GM19035 (cell line): Measurements from ENCODE around the gene SUPT16H.
A peak's percentile ranks its signal among the peaks of the same experiment; 100 is the strongest.
"Not testable (repeated sequence)": the region's sequence is repeated elsewhere in the genome, so short reads cannot be mapped to it uniquely, and the experiment has no call there.

Experiments
- ATAC-seq: cut with Tn5 transposase; IDR thresholded peaks from one replicate; pipeline ENCODE4 v1.9.1; 2021; ENCODE audit not compliant: unreplicated experiment

SUPT16H gene

DNA sequence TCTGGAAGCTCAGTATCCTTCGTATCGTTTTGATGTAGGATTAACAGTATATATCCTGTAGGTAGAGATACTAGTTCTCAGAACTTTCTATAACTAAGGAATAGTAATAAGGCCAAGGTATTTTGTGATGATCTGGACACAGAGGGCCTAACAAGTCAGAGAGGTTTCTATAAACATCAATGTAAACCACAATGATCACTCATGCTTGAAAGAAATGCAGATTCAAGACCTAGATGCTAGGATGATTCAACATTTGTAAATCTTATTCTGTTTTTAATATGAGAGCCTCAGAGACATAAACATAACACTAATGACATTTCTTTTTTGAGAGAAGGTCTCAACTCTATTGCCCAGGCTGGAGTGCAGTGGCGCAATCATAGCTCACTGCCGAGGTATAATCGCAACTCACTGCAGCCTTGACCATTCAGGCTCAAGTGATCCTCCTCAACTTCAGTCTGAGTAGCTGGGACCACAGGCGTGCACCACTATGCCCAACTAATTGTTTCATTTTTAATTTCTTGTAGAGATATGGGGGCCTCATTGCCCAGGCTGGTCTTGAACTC, 16.2 kb downstream of the SUPT16H start:
- no peak for ATAC-seq

- ATAC-seq: no peak
These were observed 27.3 kb downstream of the SUPT16H start for GRCh38 chr14:21356511-21356910.

DNA sequence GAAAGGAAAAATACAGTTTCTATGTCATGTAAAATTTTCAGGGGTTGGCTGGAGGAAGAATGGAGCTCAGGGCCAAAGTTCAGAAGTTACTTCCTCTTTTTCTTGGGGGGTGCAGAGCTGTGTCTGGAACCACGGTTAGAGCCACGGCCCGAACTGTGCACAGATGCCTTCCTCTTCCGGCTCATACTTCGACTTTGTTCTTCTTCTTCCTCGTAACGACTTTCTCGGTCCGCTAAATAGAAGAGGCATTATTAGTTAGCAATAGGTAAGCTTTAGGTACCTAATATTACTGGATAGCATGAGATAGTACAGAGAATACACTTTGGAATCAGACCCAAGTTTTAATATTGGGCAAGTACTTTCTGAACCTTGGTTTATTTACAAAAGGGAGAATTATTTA, 31.2 kb downstream of the SUPT16H start:
- ATAC-seq: peak; percentile 49

GRCh38 chr14:21350539-21350938, 33.3 kb downstream of the SUPT16H start:
- no peak for ATAC-seq

GRCh38 chr14:21347201-21347600, 36.6 kb downstream of the SUPT16H start:
- ATAC-seq: no peak

GRCh38 chr14:21346532-21347135, 37.2 kb downstream of the SUPT16H start:
- ATAC-seq: no peak

- ATAC-seq: no peak
These were observed 40.6 kb downstream of the SUPT16H start for GRCh38 chr14:21343035-21343794.

DNA sequence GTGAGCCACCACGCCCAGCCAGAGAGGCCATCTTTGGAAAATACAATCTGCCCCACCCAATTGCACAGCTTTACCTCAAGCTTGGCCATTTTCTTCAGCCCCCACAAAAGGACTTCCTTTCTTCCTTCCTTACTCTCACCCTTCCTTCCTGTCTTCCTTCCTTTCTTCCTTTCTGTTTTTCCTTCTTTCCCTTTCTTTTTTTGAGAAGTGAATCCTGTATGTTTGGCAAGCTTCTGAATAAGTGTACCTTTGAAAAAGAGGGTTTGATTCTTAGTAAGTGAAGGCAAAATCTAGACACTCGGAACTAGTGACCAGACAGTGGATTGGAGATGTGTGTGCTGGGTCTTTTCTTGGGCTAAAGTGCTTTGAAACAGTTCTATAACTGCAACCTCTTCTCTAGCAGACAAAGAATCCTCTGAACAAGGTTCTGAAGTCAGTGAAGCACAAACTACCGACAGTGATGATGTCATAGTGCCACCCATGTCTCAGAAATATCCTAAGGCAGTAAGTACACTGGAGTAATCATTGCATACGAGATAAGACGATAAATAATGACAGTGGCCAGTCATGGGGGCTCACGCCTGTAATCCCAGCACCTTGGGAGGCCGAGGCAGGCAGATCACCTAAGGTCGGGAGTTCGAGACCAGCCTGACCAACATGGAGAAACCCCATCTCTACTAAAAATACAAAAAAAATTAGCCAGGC, 49.5 kb downstream of the SUPT16H start:
- no peak for ATAC-seq

- ATAC-seq: no peak
These were observed 50.9 kb downstream of the SUPT16H start for GRCh38 chr14:21332950-21333349.

DNA sequence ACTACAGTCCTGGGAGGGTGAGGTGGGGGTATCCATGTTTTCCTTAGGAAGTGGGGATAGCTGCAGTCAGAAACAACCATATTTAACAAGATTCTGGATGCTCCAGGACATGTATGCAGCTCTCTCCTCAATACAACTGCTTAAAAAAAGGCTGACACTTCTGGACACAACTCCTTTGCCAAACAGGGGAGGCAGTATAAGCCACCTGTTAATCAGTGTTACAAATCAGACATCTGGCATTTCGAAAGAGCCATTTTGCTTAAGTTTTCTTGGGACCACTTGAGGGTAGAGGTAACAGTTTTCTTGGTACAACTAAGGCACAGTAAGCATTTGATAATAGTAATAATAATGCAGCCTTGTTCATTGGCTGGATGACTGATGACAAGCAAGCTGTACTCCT, 56.8 kb downstream of the SUPT16H start:
- ATAC-seq: no peak

DNA sequence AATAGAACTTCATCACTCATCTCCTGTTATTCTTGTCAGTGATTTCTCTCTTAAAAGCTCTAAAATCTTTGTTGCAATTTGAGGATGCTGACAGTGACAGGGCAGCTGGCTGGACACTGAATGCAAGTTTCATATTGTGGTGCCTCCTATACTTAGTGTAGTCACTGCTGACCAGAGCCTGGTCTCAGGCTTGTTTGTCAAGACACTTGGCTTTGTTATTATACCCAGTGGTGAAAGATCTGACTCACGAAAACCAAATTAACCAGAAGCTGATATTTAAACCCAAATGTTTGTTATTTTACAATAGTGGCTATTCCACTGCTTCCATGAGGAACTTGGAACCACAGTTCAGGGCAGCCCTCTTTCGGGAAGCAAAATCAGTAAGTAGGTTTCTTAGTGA, 61.1 kb downstream of the SUPT16H start:
- no peak for ATAC-seq

DNA sequence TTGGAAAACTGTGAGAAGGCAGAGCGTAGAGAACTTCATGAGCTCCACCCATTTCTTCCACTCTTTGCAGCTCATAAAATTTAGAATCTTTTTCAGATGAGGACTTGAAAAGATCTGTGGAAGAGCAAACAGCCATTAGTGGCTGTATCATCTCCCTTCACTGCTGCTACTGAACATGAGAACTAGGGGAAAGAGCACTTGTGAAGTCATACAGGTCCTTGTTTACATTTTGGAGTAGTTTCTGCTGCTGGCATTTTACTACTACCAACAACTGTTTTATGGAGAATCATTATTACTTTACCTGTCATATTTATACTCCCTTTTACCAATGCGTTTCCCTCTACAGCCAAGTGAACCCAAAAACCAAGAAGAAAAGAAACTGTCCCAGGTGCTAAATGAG, 62.9 kb downstream of the SUPT16H start:
- no peak for ATAC-seq

DNA sequence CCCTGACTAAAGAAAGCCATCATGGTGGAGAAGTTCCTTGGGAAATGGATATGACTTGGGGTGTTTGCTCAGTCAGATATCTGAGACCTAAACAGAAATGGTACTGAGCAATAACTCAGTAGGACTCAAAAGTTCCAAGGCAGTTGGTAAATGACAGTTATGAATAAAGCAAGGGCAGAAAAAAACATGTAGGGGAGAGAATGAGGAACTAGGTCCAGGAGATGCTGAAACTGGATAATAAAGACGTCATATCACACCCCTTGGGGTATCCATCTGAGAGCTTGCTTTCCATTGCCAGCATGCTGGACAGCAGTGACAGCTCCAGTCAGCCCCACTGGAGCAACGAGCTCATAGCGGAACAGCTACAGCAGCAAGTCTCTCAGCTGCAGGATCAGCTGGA, 66.4 kb downstream of the SUPT16H start:
- no peak for ATAC-seq

GRCh38 chr14:21313512-21313911, 70.3 kb downstream of the SUPT16H start:
- no peak for ATAC-seq

DNA sequence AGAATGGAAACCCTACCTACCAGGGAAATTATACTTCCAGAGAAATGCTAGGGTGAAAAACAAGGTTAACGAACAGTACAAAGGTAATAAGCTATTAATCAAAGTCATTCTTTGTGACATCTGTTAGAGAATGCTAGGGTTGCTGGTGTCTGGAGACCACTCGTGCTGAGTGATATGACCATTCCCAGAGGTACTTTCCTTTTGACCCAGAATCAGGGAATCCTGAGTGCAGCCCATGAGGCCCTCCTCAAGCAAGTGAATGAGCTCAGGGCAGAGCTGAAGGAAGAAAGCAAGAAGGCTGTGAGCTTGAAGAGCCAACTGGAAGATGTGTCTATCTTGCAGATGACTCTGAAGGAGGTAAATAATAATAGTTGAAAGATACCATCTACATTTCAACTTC, 72.2 kb downstream of the SUPT16H start:
- no peak for ATAC-seq

- ATAC-seq: no peak
These were observed 73.9 kb downstream of the SUPT16H start for GRCh38 chr14:21309956-21310355.

GRCh38 chr14:21309238-21309636, 74.6 kb downstream of the SUPT16H start:
- ATAC-seq: no peak

DNA sequence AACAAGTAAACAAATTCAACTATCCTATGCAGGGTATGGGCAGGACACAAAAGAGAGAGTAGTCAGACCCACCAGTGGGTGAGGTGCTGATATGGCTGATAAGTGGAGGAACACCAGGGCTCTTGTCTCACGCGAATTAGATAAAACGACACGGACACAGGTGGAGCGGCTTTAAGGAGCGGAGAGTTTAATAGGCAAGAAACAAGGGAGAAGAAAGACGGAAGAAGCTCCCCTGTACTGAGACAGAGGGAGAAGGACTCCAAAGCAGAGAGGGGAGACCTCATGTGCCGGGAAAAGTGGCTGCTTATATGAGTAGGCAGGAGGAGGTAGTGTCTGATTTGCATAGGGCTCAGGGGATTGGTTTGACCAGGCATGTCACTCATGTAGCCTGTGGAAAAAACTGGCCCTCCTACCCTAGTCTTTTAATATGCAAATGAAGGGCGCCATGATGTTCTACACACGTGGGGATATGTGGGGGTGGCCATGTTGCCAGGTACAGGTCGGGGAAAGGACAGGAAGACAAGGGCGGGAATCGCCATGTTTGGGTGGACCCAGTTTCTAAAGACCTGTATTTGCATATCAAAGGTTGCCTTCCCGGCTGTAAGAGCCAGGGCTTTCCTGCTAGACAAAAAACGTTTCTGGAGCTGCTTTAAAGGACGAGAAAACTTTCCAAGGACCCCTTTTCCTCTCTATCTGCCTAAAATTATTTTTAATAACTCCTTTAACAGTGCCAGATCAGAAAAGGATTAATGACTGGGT, 75.2 kb downstream of the SUPT16H start:
- ATAC-seq: peak; percentile 78

DNA sequence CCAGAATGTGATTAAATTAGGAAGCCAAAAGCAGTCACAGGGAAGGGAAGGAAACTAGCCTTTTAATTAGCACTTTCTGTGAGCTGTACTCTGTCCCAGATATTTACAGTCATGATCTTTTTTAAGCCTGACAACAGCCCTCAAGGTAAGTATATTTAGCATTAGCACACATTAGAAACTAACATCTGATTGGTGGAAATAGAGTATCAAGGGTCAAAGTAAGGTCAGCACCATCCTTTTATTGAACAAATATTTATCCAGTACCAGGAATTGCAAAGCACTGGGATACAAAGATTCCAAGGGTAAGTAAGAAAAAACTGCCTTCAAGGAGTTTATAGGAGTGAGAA, 75.7 kb downstream of the SUPT16H start:
- ATAC-seq: no peak

DNA sequence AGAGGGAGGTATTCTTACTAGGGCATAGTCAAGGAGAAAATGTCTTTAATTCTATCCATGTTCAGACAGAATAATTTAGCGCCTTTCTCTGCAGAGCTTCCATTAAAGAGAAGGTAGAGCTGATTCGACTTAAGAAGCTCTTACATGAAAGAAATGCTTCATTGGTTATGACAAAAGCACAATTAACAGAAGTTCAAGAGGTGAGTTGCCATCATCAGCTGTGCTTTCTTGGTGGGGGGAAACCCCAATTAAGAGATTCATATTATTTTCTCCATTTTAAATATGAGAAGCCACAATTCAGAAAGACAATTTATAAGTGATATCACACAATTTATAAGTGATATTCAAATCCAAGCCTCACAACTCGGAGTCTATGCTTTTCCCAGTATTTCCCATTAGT, 76.2 kb downstream of the SUPT16H start:
- ATAC-seq: no peak

DNA sequence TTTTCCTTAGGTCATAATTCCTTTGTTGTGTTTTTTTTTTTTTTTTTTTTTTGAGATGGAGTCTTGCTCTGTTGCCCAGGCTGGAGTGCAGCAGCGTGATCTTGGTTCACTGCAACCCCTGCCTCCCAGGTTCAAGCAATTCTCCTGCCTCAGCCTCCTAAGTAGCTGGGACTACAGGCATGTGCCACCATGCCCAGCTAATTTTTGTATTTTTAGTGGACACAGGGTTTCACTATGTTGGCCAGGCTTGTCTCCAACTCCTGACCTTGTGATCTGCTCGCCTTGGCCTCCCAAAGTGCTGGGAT, 81.0 kb downstream of the SUPT16H start:
- not testable (repeated sequence) for ATAC-seq
